ENCODE results near the gene RASA3. TPM values are rescaled to one million over a fixed set of nuclear protein-coding genes. Genes with fewer than 3 reads are reported as not detected.

The RASA3 gene
- polyA plus RNA-seq, 1 donor from 2014 or later: 8.5 TPM

DNA sequence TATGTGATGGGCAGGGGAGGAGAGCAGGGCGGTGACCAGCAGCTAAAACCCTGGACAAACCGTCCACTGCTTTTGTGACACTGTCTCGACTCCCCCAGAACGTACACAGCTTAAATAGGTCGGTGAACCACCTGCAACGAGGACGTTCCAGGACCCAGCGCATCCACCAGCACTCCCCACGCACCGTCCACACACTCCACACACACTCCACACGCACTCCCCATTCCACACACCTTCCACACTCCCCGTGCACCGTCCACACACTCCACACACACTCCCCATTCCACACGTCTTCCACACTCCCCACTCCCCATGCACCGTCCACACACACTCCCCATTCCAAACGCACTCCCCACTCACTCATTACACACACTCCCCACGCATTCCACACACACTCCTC is 120.3 kb downstream of the RASA3 start:
- Histone ChIP-seq H3F3A (ENCODE audit: insufficient read depth, low read length, poor library complexity, severe bottlenecking) (no peaks in the 10 kb centered on the region), H3K4me3 (ENCODE audit: low read length) (no peak overlapping the region), H3K36me3 (ENCODE audit: insufficient read depth, low read length) (peaks cover 6% of the 10 kb centered on the region), H4K20me1 (ENCODE audit: insufficient read depth) (no peaks in the 10 kb centered on the region), H3K27me3 (ENCODE audit: insufficient read depth, low read depth, low read length) (no peaks in the 10 kb centered on the region), H3K79me2 (replicated peaks; ENCODE audit: insufficient read depth, low read length) (no peaks in the 10 kb centered on the region), H3K4me2 (ENCODE audit: low read length) (no peak overlapping the region), H3K9me2 (ENCODE audit: insufficient read depth, low read length) (no peaks in the 10 kb centered on the region), H3K9ac (ENCODE audit: low read length) (no peak overlapping the region), H3K9me3 (ENCODE audit: low read length) (no peaks in the 10 kb centered on the region), H2AFZ (ENCODE audit: low read depth, low read length) (no peak overlapping the region), H3K27ac (ENCODE audit: low read length) (no peak overlapping the region)
- TF ChIP-seq SMC3 (conservative IDR thresholded peaks at IDR 0.05; ENCODE audit: poor library complexity): no peak
- no peak for TF ChIP-seq EP300 (conservative IDR thresholded peaks at IDR 0.05; ENCODE audit: poor library complexity, severe bottlenecking)
- TF ChIP-seq, protein P1, sequence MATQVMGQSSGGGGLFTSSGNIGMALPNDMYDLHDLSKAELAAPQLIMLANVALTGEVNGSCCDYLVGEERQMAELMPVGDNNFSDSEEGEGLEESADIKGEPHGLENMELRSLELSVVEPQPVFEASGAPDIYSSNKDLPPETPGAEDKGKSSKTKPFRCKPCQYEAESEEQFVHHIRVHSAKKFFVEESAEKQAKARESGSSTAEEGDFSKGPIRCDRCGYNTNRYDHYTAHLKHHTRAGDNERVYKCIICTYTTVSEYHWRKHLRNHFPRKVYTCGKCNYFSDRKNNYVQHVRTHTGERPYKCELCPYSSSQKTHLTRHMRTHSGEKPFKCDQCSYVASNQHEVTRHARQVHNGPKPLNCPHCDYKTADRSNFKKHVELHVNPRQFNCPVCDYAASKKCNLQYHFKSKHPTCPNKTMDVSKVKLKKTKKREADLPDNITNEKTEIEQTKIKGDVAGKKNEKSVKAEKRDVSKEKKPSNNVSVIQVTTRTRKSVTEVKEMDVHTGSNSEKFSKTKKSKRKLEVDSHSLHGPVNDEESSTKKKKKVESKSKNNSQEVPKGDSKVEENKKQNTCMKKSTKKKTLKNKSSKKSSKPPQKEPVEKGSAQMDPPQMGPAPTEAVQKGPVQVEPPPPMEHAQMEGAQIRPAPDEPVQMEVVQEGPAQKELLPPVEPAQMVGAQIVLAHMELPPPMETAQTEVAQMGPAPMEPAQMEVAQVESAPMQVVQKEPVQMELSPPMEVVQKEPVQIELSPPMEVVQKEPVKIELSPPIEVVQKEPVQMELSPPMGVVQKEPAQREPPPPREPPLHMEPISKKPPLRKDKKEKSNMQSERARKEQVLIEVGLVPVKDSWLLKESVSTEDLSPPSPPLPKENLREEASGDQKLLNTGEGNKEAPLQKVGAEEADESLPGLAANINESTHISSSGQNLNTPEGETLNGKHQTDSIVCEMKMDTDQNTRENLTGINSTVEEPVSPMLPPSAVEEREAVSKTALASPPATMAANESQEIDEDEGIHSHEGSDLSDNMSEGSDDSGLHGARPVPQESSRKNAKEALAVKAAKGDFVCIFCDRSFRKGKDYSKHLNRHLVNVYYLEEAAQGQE (IDR thresholded peaks at IDR 0.05; ENCODE audit: borderline replicate concordance): no peak
- TF ChIP-seq MXI1 (conservative IDR thresholded peaks at IDR 0.05; ENCODE audit: poor library complexity, severe bottlenecking): no peak
- no peak for TF ChIP-seq POLR2AphosphoS5 (IDR thresholded peaks at IDR 0.05)
- TF ChIP-seq, protein P2, sequence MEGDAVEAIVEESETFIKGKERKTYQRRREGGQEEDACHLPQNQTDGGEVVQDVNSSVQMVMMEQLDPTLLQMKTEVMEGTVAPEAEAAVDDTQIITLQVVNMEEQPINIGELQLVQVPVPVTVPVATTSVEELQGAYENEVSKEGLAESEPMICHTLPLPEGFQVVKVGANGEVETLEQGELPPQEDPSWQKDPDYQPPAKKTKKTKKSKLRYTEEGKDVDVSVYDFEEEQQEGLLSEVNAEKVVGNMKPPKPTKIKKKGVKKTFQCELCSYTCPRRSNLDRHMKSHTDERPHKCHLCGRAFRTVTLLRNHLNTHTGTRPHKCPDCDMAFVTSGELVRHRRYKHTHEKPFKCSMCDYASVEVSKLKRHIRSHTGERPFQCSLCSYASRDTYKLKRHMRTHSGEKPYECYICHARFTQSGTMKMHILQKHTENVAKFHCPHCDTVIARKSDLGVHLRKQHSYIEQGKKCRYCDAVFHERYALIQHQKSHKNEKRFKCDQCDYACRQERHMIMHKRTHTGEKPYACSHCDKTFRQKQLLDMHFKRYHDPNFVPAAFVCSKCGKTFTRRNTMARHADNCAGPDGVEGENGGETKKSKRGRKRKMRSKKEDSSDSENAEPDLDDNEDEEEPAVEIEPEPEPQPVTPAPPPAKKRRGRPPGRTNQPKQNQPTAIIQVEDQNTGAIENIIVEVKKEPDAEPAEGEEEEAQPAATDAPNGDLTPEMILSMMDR (IDR thresholded peaks at IDR 0.05; ENCODE audit: poor library complexity, severe bottlenecking): no peak
- no peak for TF ChIP-seq EZH2 (IDR thresholded peaks at IDR 0.05; ENCODE audit: borderline replicate concordance, insufficient read depth, low read length, poor library complexity, severe bottlenecking)
- no peak for TF ChIP-seq TAF1 (IDR thresholded peaks at IDR 0.05; ENCODE audit: low read depth)
- no peak for TF ChIP-seq RAD21 (conservative IDR thresholded peaks at IDR 0.05)

DNA sequence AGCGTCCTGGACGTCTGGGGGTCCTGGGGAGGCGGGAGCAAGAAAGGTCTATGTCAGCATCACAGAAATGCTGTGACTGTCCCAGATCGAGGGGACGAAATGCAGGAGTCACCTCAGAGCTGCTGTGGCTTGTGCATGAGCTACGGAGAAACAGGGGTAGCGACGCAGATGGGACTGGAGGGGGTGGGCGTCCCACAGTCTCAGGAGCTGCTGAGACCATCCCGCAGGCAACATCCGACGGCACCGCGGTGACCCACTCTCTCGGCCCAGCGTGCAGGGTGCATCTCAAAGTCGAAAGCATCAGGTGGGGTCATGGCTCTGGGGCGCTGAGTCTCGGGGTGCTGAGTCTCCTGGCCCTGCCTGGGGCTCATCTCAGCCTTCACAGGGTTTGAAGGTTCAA is 121.2 kb downstream of the RASA3 start:
- H3F3A ChIP-seq (ENCODE audit: insufficient read depth, low read length, poor library complexity, severe bottlenecking): no peaks in the 10 kb centered on the region
- H3K4me2 ChIP-seq (ENCODE audit: low read length): no peak overlapping the region
- no peaks in the 10 kb centered on the region for H3K9me3 ChIP-seq (ENCODE audit: low read length)
- H3K27me3 ChIP-seq (ENCODE audit: insufficient read depth, low read depth, low read length): no peaks in the 10 kb centered on the region
- TF ChIP-seq POLR2AphosphoS5 (IDR thresholded peaks at IDR 0.05): no peak
- TF ChIP-seq MXI1 (conservative IDR thresholded peaks at IDR 0.05; ENCODE audit: poor library complexity, severe bottlenecking): no peak
- TF ChIP-seq, protein P1 (IDR thresholded peaks at IDR 0.05; ENCODE audit: borderline replicate concordance): no peak
- H3K36me3 ChIP-seq (ENCODE audit: insufficient read depth, low read length): peaks cover 6% of the 10 kb centered on the region
- no peaks in the 10 kb centered on the region for H3K9me2 ChIP-seq (ENCODE audit: insufficient read depth, low read length)
- no peak overlapping the region for H3K27ac ChIP-seq (ENCODE audit: low read length)
- H3K9ac ChIP-seq (ENCODE audit: low read length): no peak overlapping the region
- H4K20me1 ChIP-seq (ENCODE audit: insufficient read depth): no peaks in the 10 kb centered on the region
- H3K4me3 ChIP-seq (ENCODE audit: low read length): no peak overlapping the region
- H2AFZ ChIP-seq (ENCODE audit: low read depth, low read length): no peak overlapping the region
- H3K79me2 ChIP-seq (replicated peaks; ENCODE audit: insufficient read depth, low read length): no peaks in the 10 kb centered on the region
